Activated naive CD4-positive, alpha-beta T cell treated with anti-CD3 and anti-CD28 coated beads, Interleukin-2, amount 50 U/mL, for 72 hours (primary cell): ENCODE measurements around the gene MAGEF1. TPM values are rescaled to one million over a fixed set of nuclear protein-coding genes. Genes with fewer than 3 reads are reported as not detected.

ENCODE experiments used
- ATAC-seq, 2 donors: fragments of 150-1000 bp; cut with Tn5 transposase; 2 replicates each; pipeline ENCODE4 v1.10.0; 2021; ENCODE audit warnings: mild to moderate bottlenecking in 2 of 2, moderate library complexity in 2 of 2
- DNase-seq, 2 donors: peaks; one replicate each; pipeline ENCODE4 v3.0.0; 2021 to 2022; ENCODE audit warnings: low spot score in 2 of 2
- H3K27ac Mint-ChIP-seq, 2 donors: one replicate each; pipeline ENCODE4 v1.8.0; 2022; ENCODE audit warnings: mild to moderate bottlenecking in 2 of 2, mixed read lengths in 2 of 2
- H3K36me3 Mint-ChIP-seq, 2 donors: one replicate each; pipeline ENCODE4 v1.8.0; 2022; ENCODE audit warnings: mixed read lengths in 2 of 2
- H3K9me3 Mint-ChIP-seq, 2 donors: one replicate each; pipeline ENCODE4 v1.8.0; 2022; ENCODE audit warnings: mixed read lengths in 2 of 2
- total RNA-seq, 2 donors: library from RNA; stranded (reverse); gene quantifications; one replicate each; pipeline ENCODE4 v1.2.3, GENCODE V29; 2022

MAGEF1 gene
- total RNA-seq: 10 to 100 TPM in 1 of 2 donors, 1 to 10 TPM in 1; 5.3 to 15.7 TPM

GRCh38 chr3:184711493-184712247, at the start of gene MAGEF1:
Gene MAGEF1, minus strand, starts transcription at chr3:184712064. Its CDS starts 243 bp downstream, at chr3:184711821.
- peaks cover 23 to 42% of the 10 kb centered on the region in 2 donors for H3K36me3 Mint-ChIP-seq
- peak; percentile 73 to 80 for DNase-seq
- ATAC-seq: peak; percentile 85 to 94
- peaks cover 0 to 9% of the 10 kb centered on the region in 2 donors for H3K9me3 Mint-ChIP-seq
- peak within 1 kb of the TSS; percentile 84 to 91 for H3K27ac Mint-ChIP-seq

GRCh38 chr3:184761075-184761841, 49.4 kb upstream of the MAGEF1 start:
- ATAC-seq (no peak), DNase-seq (no peak)
- Mint-ChIP-seq H3K27ac (peak overlapping the region in 1 of 2 donors; percentile 9), H3K9me3 (no peaks in the 10 kb centered on the region), H3K36me3 (no peaks in the 10 kb centered on the region)

GRCh38 chr3:184760337-184761074, 48.6 kb upstream of the MAGEF1 start:
- DNase-seq (no peak), ATAC-seq (no peak)
- no peak overlapping the region for H3K27ac Mint-ChIP-seq
- no peaks in the 10 kb centered on the region for H3K36me3 Mint-ChIP-seq
- H3K9me3 Mint-ChIP-seq: no peaks in the 10 kb centered on the region

- no peak for DNase-seq
- ATAC-seq: no peak
- no peaks in the 10 kb centered on the region for H3K9me3 Mint-ChIP-seq
- no peak overlapping the region for H3K27ac Mint-ChIP-seq
- H3K36me3 Mint-ChIP-seq: no peaks in the 10 kb centered on the region
Measured at GRCh38 chr3:184759666-184760200, 47.9 kb upstream of the MAGEF1 start.

- no peak overlapping the region for H3K27ac Mint-ChIP-seq
Measured at GRCh38 chr3:184758056-184758455, 46.2 kb upstream of the MAGEF1 start.

GRCh38 chr3:184757022-184757651, 45.3 kb upstream of the MAGEF1 start:
- H3K27ac Mint-ChIP-seq: no peak overlapping the region
- DNase-seq: no peak
- H3K9me3 Mint-ChIP-seq: no peaks in the 10 kb centered on the region
- no peaks in the 10 kb centered on the region for H3K36me3 Mint-ChIP-seq
- ATAC-seq: no peak

More at GRCh38 chr3:184758056-184758455, 46.2 kb upstream of the MAGEF1 start:
- DNase-seq: no peak
- Mint-ChIP-seq H3K36me3 (no peaks in the 10 kb centered on the region), H3K9me3 (no peaks in the 10 kb centered on the region)
- no peak for ATAC-seq

- no peaks in the 10 kb centered on the region for H3K36me3 Mint-ChIP-seq
- DNase-seq: no peak
- ATAC-seq: no peak
- no peak overlapping the region for H3K27ac Mint-ChIP-seq
- no peaks in the 10 kb centered on the region for H3K9me3 Mint-ChIP-seq
Measured at GRCh38 chr3:184756151-184757021, 44.5 kb upstream of the MAGEF1 start.

GRCh38 chr3:184755315-184755731, 43.5 kb upstream of the MAGEF1 start:
- ATAC-seq: no peak
- Mint-ChIP-seq H3K9me3 (no peaks in the 10 kb centered on the region), H3K27ac (no peak overlapping the region), H3K36me3 (no peaks in the 10 kb centered on the region)
- no peak for DNase-seq

- H3K36me3 Mint-ChIP-seq: no peaks in the 10 kb centered on the region
- H3K9me3 Mint-ChIP-seq: no peaks in the 10 kb centered on the region
- no peak overlapping the region for H3K27ac Mint-ChIP-seq
- no peak for DNase-seq
- no peak for ATAC-seq
Measured at GRCh38 chr3:184752361-184752760, 40.5 kb upstream of the MAGEF1 start.

GRCh38 chr3:184751204-184752040, 39.6 kb upstream of the MAGEF1 start:
- no peak for ATAC-seq
- Mint-ChIP-seq H3K27ac (no peak overlapping the region), H3K36me3 (no peaks in the 10 kb centered on the region), H3K9me3 (no peaks in the 10 kb centered on the region)
- DNase-seq: no peak

GRCh38 chr3:184750349-184751083, 38.7 kb upstream of the MAGEF1 start:
- ATAC-seq: no peak
- H3K9me3 Mint-ChIP-seq: no peaks in the 10 kb centered on the region
- no peak for DNase-seq
- H3K27ac Mint-ChIP-seq: no peak overlapping the region
- H3K36me3 Mint-ChIP-seq: no peaks in the 10 kb centered on the region

- ATAC-seq: no peak
- Mint-ChIP-seq H3K9me3 (no peaks in the 10 kb centered on the region), H3K36me3 (no peaks in the 10 kb centered on the region), H3K27ac (peak overlapping the region in 1 of 2 donors; percentile 41)
- no peak for DNase-seq
Measured at GRCh38 chr3:184749168-184749744, 37.4 kb upstream of the MAGEF1 start.

- no peaks in the 10 kb centered on the region for H3K9me3 Mint-ChIP-seq
- no peaks in the 10 kb centered on the region for H3K36me3 Mint-ChIP-seq
- ATAC-seq: peak; percentile 24 to 80
- H3K27ac Mint-ChIP-seq: peak overlapping the region in 1 of 2 donors; percentile 41
- DNase-seq: no peak
Measured at GRCh38 chr3:184748219-184749135, 36.6 kb upstream of the MAGEF1 start.
